ENCODE data around the gene METTL15.

- TF ChIP-seq CTCF (IDR thresholded peaks at IDR 0.05; ENCODE audit: low read length): no peak
- no peak for TF ChIP-seq EZH2 (IDR thresholded peaks at IDR 0.05; ENCODE audit: borderline replicate concordance, low read length)
These were observed 231.3 kb downstream of the METTL15 start for GRCh38 chr11:28339488-28339887.

Measured in OCI-LY1 (cell line).